Spleen (tissue), 7 donors: ENCODE data around the gene MS4A18.

Experiments
- POLR2A ChIP-seq, 3 donors: fragments of 450-650 bp; IDR thresholded peaks; one replicate each; pipeline ENCODE4 v1.5.1; 2017; ENCODE audit warnings: antibody characterized with exemption in 3 of 3, mild to moderate bottlenecking in 1 of 3
- POLR2AphosphoS5 ChIP-seq, 3 donors: sonication (generic); formaldehyde crosslinking; IDR thresholded peaks; one replicate each; pipeline ENCODE4 v1.5.1; 2017; ENCODE audit warnings: antibody characterized with exemption in 3 of 3
- TF ChIP-seq, protein P1 (sequence below), 11 experiments: fragments of 200-600 bp in 7 of 11; fragments of 450-650 bp in 4 of 11; sonication (generic) in 4 of 11; IDR thresholded peaks in 8 of 11; conservative IDR thresholded peaks in 3 of 11; 1 replicate in 7 of 11; 2 replicates in 4 of 11; pipeline versions ENCODE4 v1.4.0 to v1.8.0; 2016 to 2021; ENCODE audit warnings: antibody characterized with exemption in 11 of 11, inconsistent platforms in 4 of 11, mild to moderate bottlenecking in 1 of 11
- donor health status: DM: no; HTN: no; CAD: no; lungs with moderate emphysema.
- donor health status: DM: no; HTN: no; CAD: no.
- donor health status: DM: no; HTN: no; CAD: no.

DNA sequence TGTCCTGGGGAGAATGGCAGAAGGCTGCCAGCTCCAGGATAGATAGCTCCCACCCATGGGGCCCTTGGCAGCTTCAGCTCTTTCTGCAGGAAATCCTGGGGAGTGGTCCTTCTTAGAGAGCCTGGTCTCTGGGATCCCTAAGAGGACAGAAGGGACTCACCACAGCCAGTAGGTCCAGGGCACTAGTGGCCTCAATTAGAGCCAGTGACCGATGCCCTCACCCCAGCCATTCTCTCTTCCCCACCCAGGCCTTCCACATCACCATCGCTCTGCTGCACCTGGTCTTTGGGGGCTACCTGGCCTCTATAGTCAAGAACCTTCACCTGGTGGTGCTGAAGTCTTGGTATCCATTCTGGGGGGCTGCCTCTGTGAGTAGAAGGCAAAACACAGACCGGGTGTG is 66.2 kb downstream of the MS4A18 start:
- TF ChIP-seq, protein P1, sequence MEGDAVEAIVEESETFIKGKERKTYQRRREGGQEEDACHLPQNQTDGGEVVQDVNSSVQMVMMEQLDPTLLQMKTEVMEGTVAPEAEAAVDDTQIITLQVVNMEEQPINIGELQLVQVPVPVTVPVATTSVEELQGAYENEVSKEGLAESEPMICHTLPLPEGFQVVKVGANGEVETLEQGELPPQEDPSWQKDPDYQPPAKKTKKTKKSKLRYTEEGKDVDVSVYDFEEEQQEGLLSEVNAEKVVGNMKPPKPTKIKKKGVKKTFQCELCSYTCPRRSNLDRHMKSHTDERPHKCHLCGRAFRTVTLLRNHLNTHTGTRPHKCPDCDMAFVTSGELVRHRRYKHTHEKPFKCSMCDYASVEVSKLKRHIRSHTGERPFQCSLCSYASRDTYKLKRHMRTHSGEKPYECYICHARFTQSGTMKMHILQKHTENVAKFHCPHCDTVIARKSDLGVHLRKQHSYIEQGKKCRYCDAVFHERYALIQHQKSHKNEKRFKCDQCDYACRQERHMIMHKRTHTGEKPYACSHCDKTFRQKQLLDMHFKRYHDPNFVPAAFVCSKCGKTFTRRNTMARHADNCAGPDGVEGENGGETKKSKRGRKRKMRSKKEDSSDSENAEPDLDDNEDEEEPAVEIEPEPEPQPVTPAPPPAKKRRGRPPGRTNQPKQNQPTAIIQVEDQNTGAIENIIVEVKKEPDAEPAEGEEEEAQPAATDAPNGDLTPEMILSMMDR (IDR thresholded peaks at IDR 0.05 in 8 of 11, conservative IDR thresholded peaks at IDR 0.05 in 3 of 11), result no peak
- TF ChIP-seq POLR2AphosphoS5 (IDR thresholded peaks at IDR 0.05) (no peak), POLR2A (IDR thresholded peaks at IDR 0.05) (no peak)
